DMS53 treated with DMSO at 0.1 percent for 48 hours (cell line): ENCODE data around the gene RTEL1.
"Not testable (repeated sequence)": the region's sequence is repeated elsewhere in the genome, so short reads cannot be mapped to it uniquely, and the experiment has no call there.

Experiments used
- DNase-seq: peaks from one replicate; lab custom pipeline; 2025; ENCODE audit not compliant: unreplicated experiment; lab: John Stamatoyannopoulos, UW

Gene RTEL1

DNA sequence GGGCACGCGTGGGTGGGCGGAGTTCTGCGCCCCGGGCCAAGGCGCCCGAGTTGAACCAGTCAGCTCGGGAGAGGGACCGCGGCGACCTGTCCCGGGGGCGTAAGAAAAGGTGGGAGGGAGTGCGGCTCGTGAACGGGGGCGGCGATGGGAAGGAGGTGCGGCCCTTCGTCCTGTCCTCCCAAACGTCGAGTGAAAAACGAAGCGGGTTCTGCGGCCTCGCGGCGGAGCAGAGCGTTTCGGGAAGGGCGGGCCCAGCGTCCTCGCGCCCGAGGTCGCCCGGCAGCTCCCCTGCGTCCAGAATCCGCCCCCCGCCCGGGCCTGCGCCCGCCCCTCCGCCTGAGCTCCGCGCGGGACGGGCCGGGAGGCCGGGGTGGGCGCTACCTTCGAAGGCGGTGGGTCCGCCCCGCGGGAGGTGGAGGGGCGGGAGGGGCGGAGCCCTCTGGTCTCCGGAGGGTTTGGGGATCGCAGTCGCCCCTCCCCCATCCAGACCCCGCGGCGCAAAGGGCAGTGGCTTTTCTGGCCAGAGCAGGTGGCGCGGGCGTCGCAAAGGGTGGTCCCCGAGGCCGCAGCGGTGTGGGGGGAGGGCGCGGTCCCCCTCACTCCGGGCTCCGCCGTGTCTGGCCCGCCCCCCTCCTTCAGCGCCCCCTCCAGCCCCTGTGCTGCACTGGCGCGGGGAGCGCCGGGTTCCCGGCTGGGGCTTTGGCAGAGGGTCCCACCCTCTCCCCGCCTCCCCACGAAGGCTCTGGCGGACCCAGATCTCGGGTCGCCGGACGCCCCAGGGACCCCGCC lies 5.7 kb upstream of the RTEL1 start:
- DNase-seq = no peak

DNA sequence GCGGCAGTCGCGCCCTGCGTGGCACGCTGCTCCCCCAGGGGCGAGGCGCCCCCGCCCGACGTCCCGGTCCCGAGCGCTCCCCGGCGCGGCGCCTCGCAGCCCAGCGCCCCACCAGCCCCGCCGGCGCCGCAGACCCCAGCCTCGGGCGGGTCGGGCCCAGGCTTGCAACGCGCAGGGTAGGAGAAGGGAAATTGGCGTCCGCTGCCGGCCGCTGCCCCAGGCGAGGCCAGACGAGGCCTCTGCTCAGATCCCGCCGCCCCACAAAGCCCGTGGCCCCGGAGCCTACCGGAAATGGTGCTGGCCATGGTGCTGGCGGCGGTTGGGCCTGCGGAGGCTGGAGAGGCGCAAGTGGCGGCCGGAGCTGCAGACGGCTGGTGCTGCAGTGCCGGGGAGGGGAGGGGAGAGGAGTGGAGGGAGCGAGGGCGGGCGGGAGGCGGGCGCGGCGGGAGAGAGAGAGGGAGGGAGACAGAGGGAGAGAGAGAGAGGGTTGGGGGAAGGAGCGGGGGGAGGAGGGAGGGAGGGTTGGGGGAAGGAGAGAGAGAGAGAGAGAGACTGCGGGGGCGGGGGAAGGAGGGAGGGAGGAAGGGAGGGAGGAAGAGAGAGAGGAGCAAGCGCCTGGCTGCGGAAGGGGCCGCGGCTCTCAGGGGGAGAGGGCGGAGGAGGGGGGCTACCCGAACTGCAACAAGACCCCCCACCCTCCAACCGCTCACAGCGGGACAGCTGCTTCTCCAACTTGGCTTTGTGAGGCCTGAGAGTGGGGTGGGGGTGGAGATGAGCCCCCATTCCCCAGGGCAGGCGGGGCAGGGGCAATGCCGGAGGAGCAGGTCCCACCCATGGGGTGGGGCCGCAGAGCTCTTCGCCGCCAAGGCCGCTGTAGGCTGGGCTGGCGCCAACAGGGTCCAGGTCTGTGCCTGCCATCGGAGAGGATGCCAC lies 4.8 kb upstream of the RTEL1 start, which contains the start of gene STMN3:
STMN3 (minus strand) TSS at position 384 of the 933 bp plus-strand sequence; CDS start at position 305, 79 bp downstream.
- peak; percentile 62 for DNase-seq

DNA sequence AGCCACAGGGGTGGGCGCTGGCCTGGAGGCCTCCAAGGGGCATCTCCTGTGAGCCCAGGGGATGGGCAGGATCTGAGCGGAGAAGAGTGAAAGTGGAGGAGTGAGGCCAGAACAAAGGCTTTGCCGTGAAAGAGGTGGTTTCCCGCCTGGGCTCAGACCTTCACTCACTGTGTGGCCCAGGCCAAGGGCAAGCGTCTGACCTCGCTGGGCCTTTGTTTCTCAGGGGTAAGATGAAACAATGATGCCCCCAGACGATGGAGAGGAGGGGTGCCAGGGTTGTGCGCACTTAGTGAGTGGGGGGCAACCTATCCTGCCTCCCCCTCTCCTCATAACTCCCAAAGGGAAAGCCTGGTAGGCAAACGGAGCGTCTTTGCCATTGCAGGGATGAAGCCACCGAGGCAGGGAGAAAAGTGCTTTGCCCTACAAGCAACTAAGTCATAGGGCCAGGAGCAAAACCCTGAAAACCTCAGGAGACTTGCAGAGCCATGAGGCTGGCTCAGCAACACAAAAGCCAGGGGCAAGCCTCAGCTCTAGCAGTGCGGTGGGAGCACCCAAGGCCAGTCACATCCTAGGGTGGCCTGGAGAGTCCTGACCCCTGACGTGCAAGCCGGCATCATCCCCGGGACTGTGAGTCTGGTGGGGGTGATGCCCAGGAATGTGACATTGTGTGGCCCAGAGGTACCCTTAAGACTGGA lies 4.0 kb upstream of the RTEL1 start:
- no peak for DNase-seq

DNA sequence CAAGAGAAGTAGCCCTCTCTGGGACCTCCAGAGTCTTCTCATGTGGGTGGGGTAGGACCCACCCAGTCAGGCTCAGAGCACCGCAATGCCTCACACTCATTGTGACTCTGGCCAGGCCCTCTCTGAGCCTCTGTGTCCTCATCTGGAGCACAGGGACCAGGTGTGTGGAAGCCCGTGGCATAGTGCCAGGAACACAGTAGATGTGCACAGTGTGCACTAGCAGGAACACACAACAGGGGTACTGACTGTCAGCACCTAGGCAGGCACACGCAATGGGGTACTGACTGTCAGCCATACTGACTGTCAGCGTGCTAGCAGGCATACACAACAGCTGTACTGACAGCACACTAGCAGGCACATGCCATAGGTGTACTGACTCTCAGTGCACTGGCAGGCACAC lies 2.9 kb upstream of the RTEL1 start:
- no peak for DNase-seq

DNA sequence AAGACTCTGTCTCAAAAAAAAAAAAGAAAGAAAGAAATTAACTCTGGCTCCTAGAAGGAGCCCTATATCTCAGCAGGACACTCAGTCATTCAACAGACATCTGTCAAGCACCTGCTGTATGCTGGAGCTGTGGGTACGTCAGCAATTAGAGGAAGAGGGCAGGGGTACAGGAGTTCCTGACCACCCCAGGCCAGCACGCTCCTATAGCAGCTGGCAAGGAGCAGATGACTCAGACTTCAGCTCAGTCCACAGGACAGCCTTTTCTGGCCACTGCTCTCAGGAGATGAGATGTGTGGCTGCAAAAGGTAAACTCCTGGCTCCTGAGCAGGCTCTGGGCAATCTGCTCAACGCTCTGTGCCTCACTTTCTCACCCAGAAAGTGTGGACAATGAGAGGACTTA lies 1.7 kb upstream of the RTEL1 start:
- DNase-seq = no peak

DNA sequence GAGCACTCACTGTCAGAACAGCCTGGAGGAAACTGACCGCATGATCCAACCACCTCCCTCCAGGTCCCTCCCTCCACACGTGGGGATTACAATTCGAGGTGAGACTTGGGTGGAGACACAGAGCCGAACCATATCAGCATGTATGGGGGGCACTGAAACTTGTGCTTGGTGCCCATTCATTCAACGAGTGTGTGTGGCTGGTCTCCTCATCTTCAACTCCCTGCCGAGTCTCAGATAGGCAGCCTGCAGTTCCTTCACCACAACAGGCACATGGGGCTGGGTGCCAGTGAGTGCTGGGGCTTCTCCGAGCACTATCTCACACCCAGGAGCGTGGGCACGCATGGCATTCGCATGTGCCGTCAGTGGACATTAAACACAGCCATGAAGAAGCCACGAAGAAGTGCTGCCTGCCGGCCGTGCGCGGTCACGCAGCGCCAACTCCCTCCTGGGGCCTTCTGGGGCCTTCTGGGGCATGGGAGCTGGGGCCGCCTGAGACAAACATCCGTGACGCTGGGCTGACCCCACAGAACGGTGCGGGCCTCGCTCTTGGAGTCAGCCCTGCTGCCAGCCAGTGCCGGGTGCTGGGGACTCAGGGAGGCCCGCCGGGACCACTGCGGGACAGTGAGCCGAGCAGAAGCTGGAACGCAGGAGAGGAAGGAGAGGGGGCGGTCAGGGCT lies 714 bp upstream of the RTEL1 start:
- DNase-seq = no peak

DNA sequence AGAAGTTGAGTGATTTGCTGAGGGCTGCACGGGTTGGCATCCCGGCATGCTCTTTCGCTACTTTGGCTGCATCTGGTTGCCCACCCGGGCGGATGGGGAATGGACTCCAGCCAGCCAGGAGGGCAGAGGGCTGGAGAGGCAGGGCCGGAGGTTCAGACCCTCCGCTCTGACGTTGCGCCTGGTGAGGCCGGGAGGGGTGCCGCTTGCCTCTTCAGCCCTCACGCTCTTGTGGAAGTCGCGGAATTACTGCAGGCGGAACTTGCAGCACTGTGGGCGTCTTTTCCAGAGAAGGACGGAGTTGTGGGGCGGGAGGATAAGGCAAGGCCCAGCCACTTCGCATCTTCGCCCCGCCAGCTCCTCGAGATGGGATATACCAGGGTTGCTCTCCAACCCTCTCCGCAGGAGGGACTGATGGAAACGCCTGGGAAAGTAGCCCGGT lies 656 bp downstream of the RTEL1 start:
- no peak for DNase-seq

DNA sequence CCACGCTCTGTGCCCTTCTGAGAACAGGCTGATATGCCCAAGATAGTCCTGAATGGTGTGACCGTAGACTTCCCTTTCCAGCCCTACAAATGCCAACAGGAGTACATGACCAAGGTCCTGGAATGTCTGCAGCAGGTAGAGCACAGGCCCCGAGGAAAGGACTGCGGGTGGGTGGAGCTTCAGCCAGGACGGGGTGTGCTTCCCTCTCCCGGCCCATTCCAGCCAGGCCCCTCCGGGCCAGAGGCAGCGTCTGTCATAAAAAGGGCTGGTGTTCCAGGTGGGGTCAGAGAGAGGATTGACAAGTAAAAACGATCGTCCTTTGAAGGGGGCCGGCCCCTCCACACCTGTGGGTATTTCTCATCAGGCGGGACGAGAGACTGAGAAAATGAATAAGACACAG lies 1.3 kb downstream of the RTEL1 start:
- no peak for DNase-seq

DNA sequence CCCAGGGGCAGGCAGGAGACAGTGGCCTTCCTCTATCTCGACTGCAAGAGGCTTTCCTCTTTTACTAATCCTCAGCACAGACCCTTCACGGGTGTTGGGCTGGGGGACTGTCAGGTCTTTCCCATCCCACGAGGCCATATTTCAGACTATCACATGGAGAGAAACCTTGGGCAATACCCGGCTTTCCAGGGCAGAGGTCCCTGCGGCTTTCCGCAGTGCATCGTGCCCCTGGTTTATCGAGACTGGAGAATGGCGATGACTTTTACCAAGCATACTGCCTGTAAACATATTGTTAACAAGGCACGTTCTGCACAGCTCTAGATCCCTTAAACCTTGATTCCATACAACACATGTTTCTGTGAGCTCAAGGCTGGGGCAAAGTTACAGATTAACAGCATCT lies 2.1 kb downstream of the RTEL1 start:
- DNase-seq = not testable (repeated sequence)

DNA sequence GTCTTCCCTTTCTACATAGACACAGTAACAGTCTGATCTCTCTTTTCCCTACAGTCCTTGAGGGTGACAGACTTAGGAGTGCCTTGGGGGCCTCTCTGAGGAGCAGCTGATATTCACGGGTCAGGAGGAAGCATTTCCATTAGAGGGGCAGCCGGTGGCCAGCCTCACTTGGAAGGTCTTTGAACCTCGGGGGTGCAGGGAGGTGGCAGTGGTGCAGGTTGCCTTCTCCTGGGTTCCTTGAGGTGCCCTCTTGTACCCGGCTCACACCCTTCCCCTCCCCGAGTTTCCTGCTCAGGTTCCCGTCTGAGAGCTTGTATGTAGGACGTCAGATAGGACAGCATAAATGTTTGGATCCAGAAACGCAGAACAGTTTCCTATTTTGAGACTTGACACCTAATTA lies 2.5 kb downstream of the RTEL1 start:
- DNase-seq = no peak

DNA sequence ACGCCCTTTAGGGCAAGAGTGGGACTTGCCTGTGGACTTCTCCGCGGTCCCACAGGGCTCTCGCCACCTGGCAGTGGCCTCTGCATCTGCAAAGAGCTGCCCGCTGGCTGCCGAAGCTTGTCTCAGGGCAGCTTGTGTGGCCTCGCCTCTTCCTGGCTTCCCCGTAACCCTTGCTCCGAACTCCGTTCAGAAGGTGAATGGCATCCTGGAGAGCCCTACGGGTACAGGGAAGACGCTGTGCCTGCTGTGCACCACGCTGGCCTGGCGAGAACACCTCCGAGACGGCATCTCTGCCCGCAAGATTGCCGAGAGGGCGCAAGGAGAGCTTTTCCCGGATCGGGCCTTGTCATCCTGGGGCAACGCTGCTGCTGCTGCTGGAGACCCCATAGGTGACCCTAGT lies 3.0 kb downstream of the RTEL1 start:
- DNase-seq = no peak

DNA sequence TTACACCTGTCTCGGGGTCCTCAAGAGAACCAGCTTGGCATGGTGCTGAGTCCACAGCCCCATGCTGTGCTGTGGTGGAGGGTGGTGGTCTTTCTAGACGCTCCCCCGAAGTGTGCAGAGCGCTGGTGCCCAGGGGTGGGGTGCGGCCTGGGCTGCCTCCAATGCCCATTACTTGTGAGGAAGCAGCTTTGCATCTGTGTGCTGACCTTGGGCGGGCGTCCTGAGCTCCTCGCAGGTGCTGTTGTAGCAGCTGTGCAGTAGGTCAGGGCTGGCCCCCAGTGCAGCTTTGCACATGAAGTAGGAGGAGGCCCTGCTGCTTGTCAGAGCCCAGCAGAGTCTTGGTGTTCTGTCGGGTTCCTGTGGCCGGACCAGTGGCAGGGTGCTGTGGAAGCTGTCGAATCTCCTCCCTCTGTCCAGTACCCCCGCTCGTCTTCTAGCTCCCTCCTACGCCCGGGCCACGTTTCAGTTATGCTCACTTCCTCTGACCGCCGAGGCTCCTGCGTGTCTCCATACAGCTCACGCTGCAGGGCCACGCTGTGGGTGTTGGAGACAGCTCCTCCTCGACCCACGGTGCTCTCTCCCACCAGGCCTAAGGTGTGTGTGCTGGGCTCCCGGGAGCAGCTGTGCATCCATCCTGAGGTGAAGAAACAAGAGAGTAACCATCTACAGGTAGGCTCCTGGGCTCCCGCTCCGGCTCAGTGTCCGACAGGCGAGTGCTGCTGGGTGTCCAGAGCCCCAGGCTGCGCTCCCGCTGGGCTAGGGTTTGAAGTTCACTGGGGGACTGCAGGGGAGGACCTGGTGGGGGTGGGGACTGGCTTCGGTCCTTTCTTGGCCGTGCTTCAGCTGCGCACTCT lies 4.1 kb downstream of the RTEL1 start:
- DNase-seq = no peak

DNA sequence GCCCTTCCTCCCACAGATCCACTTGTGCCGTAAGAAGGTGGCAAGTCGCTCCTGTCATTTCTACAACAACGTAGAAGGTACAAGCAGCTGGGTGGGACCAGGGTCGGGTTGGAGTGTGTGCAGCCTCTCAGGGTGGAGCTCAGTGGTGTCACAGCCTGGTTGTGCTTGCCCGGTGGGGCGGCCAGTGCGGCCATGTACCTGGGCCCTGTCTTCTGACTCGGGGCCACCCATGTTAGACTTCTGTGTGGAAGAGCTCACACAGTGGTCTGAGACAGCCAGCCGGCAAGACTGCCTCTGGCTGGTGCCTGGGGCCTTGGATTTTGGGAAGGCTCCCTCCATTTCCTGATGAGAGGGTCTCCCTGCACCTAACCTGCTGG lies 4.7 kb downstream of the RTEL1 start:
- no peak for DNase-seq

DNA sequence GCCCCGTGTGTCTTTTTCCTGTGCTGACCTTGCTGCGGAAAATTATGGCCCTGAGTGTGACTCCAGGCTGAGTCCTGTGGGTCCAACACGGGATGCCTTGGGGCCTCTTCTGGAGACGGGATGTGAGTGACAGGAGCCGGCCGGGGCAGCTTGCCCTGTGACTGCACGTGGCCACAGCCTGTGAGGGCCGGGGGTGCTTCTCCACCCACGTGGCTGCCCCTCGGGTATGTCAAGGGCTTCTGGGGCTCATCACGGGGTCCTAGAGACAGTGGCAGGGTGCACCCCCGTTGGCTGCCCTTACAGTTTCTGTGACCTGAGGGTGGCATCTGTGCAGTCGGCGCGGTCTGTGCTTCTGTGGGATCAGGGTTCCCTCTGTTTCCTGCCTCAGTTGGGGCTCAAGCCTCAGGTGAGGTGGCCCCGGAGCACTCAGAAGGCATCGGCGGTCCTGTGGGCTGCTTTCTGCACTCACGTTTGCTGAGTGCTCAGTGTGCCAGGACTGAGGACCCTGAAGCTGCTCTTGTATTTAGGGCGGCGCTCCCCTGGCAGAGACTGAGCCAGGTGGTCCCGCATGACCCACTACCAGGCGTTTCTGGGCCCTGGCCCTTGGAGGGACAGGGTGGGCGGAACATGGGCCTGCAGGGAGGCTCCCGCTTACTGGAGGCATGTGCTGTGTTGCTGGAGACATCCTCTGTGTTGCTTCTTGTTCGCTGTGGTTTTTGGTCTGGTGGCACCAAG lies 5.4 kb downstream of the RTEL1 start:
- DNase-seq = no peak

DNA sequence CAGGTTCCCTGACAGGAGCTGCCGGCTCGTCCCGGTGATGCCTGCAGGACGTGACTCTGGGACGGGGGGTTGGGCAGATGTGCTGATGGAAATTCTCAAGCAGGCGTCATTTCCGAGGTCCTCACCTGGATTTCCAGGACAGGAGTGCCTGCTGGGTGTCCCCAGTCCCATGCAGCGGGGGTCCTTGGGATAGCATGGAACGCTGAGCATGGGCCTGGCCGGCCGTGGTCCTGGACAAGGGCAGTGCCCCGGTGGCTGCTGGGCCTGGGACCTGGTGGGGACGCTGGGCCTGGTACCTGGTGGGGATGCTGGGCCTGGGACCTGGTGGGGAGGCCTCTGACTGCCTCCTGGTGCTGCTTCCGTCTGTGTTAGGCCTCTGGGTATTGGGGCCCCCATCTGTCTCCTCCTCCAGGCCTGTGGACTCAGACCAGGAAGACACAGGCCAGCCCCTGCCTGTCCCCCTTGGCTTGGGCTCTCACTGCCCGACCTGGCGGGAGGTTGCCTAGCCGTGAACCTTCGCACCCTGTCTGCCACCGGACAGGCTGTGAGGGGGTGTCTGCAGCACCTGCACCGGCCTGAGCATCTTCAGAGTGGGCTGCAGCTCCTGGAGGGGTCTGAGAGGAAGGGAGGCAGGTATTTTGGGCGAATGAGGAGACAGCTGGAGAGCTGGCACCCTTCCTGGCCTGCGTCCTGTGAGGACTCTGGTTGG lies 6.2 kb downstream of the RTEL1 start:
- DNase-seq = no peak

DNA sequence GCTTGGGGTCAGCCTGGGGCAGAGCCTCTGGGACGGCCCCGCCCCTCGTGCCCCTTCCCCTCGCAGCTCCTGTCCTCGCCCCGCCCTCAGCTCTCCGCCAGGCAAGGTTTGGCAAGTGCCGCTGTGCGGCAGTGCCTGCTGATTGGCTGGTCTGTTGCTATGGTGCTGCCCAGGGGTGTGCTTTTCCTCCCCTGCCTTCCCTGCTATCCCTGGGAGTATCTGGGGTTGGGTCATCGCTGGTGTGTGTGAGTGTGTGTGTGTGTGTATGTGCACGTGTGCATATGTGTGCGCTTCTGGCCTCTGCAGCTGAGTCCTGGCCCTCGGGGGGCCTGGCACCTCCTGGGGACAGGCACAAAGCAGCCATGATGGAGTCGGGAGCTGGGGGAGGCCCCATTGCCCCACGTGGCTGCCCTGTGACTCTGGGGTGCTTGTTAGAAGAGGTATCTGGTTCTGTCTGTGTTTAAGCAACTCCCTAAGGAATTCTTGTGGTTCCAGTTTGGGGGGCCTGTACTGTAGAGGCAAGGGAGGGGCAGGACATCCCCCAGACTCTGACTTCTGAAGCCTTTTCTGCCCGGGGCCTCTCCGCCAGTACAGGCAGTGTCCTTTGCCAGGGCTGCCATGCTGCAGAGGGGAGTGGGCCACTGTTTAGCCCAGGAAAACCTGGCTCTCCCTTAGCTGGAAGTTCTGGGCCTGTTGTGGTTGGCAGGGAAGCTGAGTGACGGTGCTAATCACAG lies 6.9 kb downstream of the RTEL1 start:
- no peak for DNase-seq

DNA sequence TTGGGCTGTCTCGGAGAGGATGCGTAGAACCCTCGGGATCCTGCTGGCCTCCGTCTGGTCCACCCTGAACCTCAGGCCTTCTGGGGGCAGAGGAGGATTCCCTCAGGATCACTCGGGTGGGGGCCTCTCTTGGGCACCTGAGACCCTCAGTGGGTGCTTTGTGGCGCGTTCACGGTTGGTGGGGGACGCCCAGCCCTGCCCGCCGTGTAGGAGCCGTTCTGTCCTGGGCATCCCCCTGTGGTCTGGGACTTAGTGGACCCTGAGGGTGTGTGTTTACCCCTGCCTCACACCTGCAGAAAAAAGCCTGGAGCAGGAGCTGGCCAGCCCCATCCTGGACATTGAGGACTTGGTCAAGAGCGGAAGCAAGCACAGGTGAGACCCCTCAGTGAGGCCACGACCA lies 7.6 kb downstream of the RTEL1 start:
- no peak for DNase-seq

DNA sequence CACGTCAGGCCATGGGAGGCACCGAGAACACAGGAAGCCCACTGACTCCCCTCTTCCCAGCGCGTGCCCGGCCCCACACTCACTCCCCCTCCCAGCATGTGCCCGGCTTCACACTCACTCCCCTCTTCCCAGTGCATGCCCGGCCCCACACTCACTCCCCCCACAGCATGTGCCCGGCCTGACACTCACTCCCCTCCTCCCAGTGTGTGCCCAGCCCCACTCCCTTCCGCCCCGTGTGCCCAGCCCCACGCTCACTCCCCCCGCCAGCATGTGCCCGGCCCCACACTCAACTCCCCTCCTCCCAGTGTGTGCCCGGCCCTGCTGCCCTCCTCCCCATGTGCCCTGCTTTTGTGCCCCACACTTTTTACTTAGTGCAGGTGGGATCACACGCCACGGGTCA lies 9.7 kb downstream of the RTEL1 start:
- DNase-seq = no peak
